ENCODE results near the gene DIS3L2. TPM values are rescaled to one million over a fixed set of nuclear protein-coding genes. Genes with fewer than 3 reads are reported as not detected.

DIS3L2 gene
- total and polyA plus RNA-seq, 7 donors, result 10.7 to 20.8 (median 16.0) TPM

GRCh38 chr2:232240906-232241305, 279.4 kb downstream of the DIS3L2 start:
- no peak overlapping the region for H3K4me3 ChIP-seq
- TF ChIP-seq, protein P1, sequence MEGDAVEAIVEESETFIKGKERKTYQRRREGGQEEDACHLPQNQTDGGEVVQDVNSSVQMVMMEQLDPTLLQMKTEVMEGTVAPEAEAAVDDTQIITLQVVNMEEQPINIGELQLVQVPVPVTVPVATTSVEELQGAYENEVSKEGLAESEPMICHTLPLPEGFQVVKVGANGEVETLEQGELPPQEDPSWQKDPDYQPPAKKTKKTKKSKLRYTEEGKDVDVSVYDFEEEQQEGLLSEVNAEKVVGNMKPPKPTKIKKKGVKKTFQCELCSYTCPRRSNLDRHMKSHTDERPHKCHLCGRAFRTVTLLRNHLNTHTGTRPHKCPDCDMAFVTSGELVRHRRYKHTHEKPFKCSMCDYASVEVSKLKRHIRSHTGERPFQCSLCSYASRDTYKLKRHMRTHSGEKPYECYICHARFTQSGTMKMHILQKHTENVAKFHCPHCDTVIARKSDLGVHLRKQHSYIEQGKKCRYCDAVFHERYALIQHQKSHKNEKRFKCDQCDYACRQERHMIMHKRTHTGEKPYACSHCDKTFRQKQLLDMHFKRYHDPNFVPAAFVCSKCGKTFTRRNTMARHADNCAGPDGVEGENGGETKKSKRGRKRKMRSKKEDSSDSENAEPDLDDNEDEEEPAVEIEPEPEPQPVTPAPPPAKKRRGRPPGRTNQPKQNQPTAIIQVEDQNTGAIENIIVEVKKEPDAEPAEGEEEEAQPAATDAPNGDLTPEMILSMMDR (IDR thresholded peaks at IDR 0.05), result no peak
- H3K27me3 ChIP-seq (ENCODE audit: insufficient read depth in 3 of 3, low read length in 2 of 3), result no peaks in the 10 kb centered on the region
- no peaks in the 10 kb centered on the region for H3K9me3 ChIP-seq
- no peak overlapping the region for H3K27ac ChIP-seq
- ATAC-seq (no peak), DNase-seq (no peak)
- H3K4me1 ChIP-seq, result peaks cover 5% of the 10 kb centered on the region
- intact Hi-C loops (cut with DNase I), result no loop called here
- 65 to 85% (median 65%) methylated on average over 10 of the region's 10 CpGs for WGBS, 3 donors
- peaks cover 0 to 16% of the 10 kb centered on the region in 2 donors for H3K36me3 ChIP-seq (ENCODE audit: insufficient read depth in 1 of 2, low read depth in 1 of 2)

DNA sequence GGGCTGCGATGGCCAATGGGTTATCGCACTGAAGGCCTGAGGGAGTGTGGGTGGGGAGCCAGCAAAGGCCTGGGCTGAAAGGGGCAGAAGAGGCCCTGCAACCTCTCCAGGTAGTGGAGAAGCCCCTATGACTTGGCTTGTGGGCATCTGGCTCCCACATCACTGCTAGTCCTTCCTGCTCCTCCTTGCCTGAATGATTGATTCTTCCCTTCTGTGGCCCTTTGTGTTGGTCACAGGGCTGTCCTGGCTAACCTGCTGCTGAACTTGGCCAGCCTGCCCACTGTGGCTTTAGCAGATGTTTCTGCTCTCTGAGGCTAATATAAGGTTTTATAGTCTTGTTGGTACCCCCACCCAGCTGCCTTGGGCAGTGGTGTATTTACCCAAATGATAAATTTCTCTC, 280.8 kb downstream of the DIS3L2 start:
- no peak overlapping the region for H3K4me3 ChIP-seq
- H3K27me3 ChIP-seq (ENCODE audit: insufficient read depth in 3 of 3, low read length in 2 of 3), result no peaks in the 10 kb centered on the region
- WGBS, 3 donors, result 100% methylated on average over 2 of the region's 2 CpGs
- DNase-seq, result no peak
- ATAC-seq, result no peak
- H3K36me3 ChIP-seq (ENCODE audit: insufficient read depth in 1 of 2, low read depth in 1 of 2), result peaks cover 0 to 16% of the 10 kb centered on the region in 2 donors
- TF ChIP-seq, protein P1 (IDR thresholded peaks at IDR 0.05), result no peak
- H3K9me3 ChIP-seq, result no peaks in the 10 kb centered on the region
- H3K4me1 ChIP-seq, result no peaks in the 10 kb centered on the region
- intact Hi-C loops (cut with DNase I), result no loop called here
- no peak overlapping the region for H3K27ac ChIP-seq

DNA sequence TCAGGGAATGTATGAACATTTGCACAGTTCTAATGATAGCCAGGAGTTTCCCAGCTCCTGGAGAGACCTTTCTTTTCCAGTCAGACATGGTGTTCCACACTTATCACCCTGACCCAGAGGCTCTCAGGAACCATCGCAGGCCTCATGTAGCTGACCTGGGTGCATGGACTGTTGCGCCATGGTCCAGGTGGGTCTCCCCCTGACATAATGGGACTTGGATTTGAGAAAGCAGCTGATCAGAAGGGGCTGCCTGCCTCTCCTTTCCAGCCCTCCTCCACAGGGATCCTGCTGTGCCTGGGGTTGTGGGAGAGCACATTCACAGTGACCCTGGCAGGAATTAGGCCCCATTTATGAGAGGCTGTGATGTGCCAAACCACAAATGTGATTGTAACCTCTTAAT, 283.6 kb downstream of the DIS3L2 start:
- TF ChIP-seq, protein P1 (IDR thresholded peaks at IDR 0.05), result no peak
- Histone ChIP-seq H3K4me1 (no peaks in the 10 kb centered on the region), H3K36me3 (ENCODE audit: insufficient read depth in 1 of 2, low read depth in 1 of 2) (peaks cover 0 to 11% of the 10 kb centered on the region in 2 donors), H3K27ac (no peak overlapping the region), H3K27me3 (ENCODE audit: insufficient read depth in 3 of 3, low read length in 2 of 3) (no peaks in the 10 kb centered on the region), H3K4me3 (no peak overlapping the region), H3K9me3 (no peaks in the 10 kb centered on the region)
- intact Hi-C loops (cut with DNase I), result no loop called here
- no peak for ATAC-seq
- DNase-seq, result no peak
- WGBS, 3 donors, result 100% methylated on average over 2 of the region's 2 CpGs

GRCh38 chr2:232246245-232246644, 284.7 kb downstream of the DIS3L2 start:
- H3K27ac ChIP-seq, result no peak overlapping the region
- intact Hi-C loops (cut with DNase I), result no loop called here
- 86 to 93% (median 91%) methylated on average over 3 of the region's 3 CpGs for WGBS, 3 donors
- H3K27me3 ChIP-seq (ENCODE audit: insufficient read depth in 3 of 3, low read length in 2 of 3), result no peaks in the 10 kb centered on the region
- H3K4me3 ChIP-seq, result no peak overlapping the region
- peaks cover 0 to 18% of the 10 kb centered on the region in 2 donors for H3K36me3 ChIP-seq (ENCODE audit: insufficient read depth in 1 of 2, low read depth in 1 of 2)
- H3K4me1 ChIP-seq, result no peaks in the 10 kb centered on the region
- TF ChIP-seq, protein P1 (IDR thresholded peaks at IDR 0.05), result no peak
- ATAC-seq (no peak), DNase-seq (no peak)
- no peaks in the 10 kb centered on the region for H3K9me3 ChIP-seq

DNA sequence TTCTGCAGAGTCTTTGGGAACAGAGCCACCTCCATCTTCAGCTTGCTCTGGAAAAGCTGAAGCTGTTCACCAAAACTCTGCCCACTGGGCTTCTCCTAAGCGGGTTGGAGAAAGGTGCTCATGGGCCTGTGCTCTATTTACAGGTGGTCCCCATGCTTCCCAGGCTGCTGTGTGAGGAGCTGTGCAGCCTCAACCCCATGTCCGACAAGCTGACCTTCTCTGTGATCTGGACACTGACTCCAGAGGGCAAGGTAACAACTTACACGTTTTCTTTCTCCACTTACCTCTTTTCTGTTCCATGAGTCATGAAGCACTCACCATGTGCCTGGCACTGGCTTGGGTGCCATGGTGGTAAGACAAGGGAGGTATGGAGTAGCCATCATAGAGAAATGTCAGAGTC, 287.6 kb downstream of the DIS3L2 start:
- 94 to 96% (median 94%) methylated on average over 3 of the region's 3 CpGs for WGBS, 3 donors
- H3K36me3 ChIP-seq (ENCODE audit: insufficient read depth in 1 of 2, low read depth in 1 of 2), result peaks cover 0 to 21% of the 10 kb centered on the region in 2 donors
- H3K27me3 ChIP-seq (ENCODE audit: insufficient read depth in 3 of 3, low read length in 2 of 3), result no peaks in the 10 kb centered on the region
- H3K27ac ChIP-seq, result no peak overlapping the region
- H3K9me3 ChIP-seq, result no peaks in the 10 kb centered on the region
- no peak overlapping the region for H3K4me3 ChIP-seq
- ATAC-seq (no peak), DNase-seq (no peak)
- no peaks in the 10 kb centered on the region for H3K4me1 ChIP-seq
- intact Hi-C loops (cut with DNase I), result no loop called here
- TF ChIP-seq, protein P1 (IDR thresholded peaks at IDR 0.05), result no peak
